DND-41 (cell line): ENCODE results near the gene PTPRO.

Source experiments
- ATAC-seq: fragments of 200-7000 bp; cut with Tn5 transposase; 3 replicates; pipeline ENCODE4 v1.9.1; 2021; ENCODE audit warnings: low read depth; ENCODE audit not compliant: insufficient read depth
- DNase-seq: peaks from one replicate; pipeline ENCODE4 v3.0.0-alpha.2; 2020
- H2AFZ ChIP-seq: 2 replicates; pipeline ENCODE4 v1.6.0; 2012; ENCODE audit warnings: low read depth, low read length
- H3K27ac ChIP-seq: 2 replicates; pipeline ENCODE4 v1.5.1; 2012; ENCODE audit warnings: low read length, inconsistent platforms
- H3K27me3 ChIP-seq: fragments of 200-600 bp; sonication (generic); 2 replicates; pipeline ENCODE4 v1.6.0; 2012; ENCODE audit warnings: low read length, mild to moderate bottlenecking, inconsistent platforms; ENCODE audit not compliant: insufficient read depth, poor library complexity
- H3K36me3 ChIP-seq: 2 replicates; pipeline ENCODE4 v1.5.1; 2012; ENCODE audit warnings: low read length, inconsistent platforms; ENCODE audit not compliant: insufficient read depth
- H3K4me1 ChIP-seq: 2 replicates; pipeline ENCODE4 v1.5.1; 2012; ENCODE audit warnings: mild to moderate bottlenecking, low read length; ENCODE audit not compliant: insufficient read depth
- H3K4me2 ChIP-seq: 2 replicates; pipeline ENCODE4 v1.6.0; 2012; ENCODE audit warnings: mild to moderate bottlenecking, moderate library complexity, low read length, inconsistent platforms; ENCODE audit not compliant: insufficient read depth
- H3K4me3 ChIP-seq, 2 experiments: fragments of 200-600 bp in 1 of 2; shearing (Covaris generic) in 1 of 2; 2 replicates each; pipeline ENCODE4 v1.5.1; 2012 to 2016; ENCODE audit warnings: inconsistent platforms in 2 of 2, low read length in 2 of 2, mild to moderate bottlenecking in 2 of 2, low read depth in 1 of 2, moderate library complexity in 1 of 2
- H3K79me2 ChIP-seq: 2 replicates; pipeline ENCODE4 v1.6.0; 2012; ENCODE audit warnings: low read length, inconsistent platforms; ENCODE audit not compliant: insufficient read depth
- H3K9ac ChIP-seq: 2 replicates; pipeline ENCODE4 v1.6.0; 2012; ENCODE audit warnings: low read depth, mild to moderate bottlenecking, inconsistent platforms, low read length, moderate library complexity
- H3K9me3 ChIP-seq: 2 replicates; pipeline ENCODE4 v1.5.1; 2012; ENCODE audit warnings: low read length, moderate library complexity, mild to moderate bottlenecking, inconsistent platforms; ENCODE audit not compliant: insufficient read depth, severe bottlenecking
- H4K20me1 ChIP-seq: 2 replicates; pipeline ENCODE4 v1.6.0; 2012; ENCODE audit warnings: low read length; ENCODE audit not compliant: insufficient read depth
- CTCF ChIP-seq: IDR thresholded peaks from 2 replicates; pipeline ENCODE4 v1.5.1; 2012; ENCODE audit warnings: borderline replicate concordance, low read length, moderate library complexity, mild to moderate bottlenecking; ENCODE audit not compliant: poor library complexity, severe bottlenecking; ENCODE audit errors: extremely low read depth
- EZH2 ChIP-seq: IDR thresholded peaks from 3 replicates; pipeline ENCODE4 v1.6.1; 2012; ENCODE audit warnings: borderline replicate concordance, low read depth, mild to moderate bottlenecking, moderate library complexity, low read length, inconsistent platforms; ENCODE audit not compliant: severe bottlenecking

The PTPRO gene

GRCh38 chr12:15336768-15337553, 14.7 kb downstream of the PTPRO start:
- Histone ChIP-seq H3K36me3 (no peaks in the 10 kb centered on the region), H2AFZ (no peak overlapping the region), H3K27me3 (peaks cover 11% of the 10 kb centered on the region), H3K4me3 (no peak overlapping the region), H3K4me1 (no peaks in the 10 kb centered on the region), H3K9ac (no peak overlapping the region), H3K27ac (no peak overlapping the region), H4K20me1 (no peaks in the 10 kb centered on the region), H3K4me2 (no peak overlapping the region), H3K9me3 (no peaks in the 10 kb centered on the region), H3K79me2 (no peaks in the 10 kb centered on the region)
- ATAC-seq (no peak), DNase-seq (no peak)
- TF ChIP-seq CTCF = no peak
- no peak for TF ChIP-seq EZH2

- no peaks in the 10 kb centered on the region for H3K36me3 ChIP-seq
- no peaks in the 10 kb centered on the region for H3K9me3 ChIP-seq
- H2AFZ ChIP-seq = no peak overlapping the region
- no peak overlapping the region for H3K27ac ChIP-seq
- DNase-seq (no peak), ATAC-seq (no peak)
- H3K27me3 ChIP-seq = peaks cover 11% of the 10 kb centered on the region
- no peak for TF ChIP-seq CTCF
- TF ChIP-seq EZH2 = no peak
- H3K4me1 ChIP-seq = no peaks in the 10 kb centered on the region
- no peak overlapping the region for H3K9ac ChIP-seq
- no peaks in the 10 kb centered on the region for H3K79me2 ChIP-seq
- no peaks in the 10 kb centered on the region for H4K20me1 ChIP-seq
- no peak overlapping the region for H3K4me2 ChIP-seq
- H3K4me3 ChIP-seq = no peak overlapping the region
Measured at GRCh38 chr12:15341371-15341770, 19.1 kb downstream of the PTPRO start.

GRCh38 chr12:15344561-15344960, 22.3 kb downstream of the PTPRO start:
- no peaks in the 10 kb centered on the region for H3K36me3 ChIP-seq
- no peak overlapping the region for H3K9ac ChIP-seq
- no peaks in the 10 kb centered on the region for H3K9me3 ChIP-seq
- H4K20me1 ChIP-seq = no peaks in the 10 kb centered on the region
- H3K79me2 ChIP-seq = no peaks in the 10 kb centered on the region
- no peak overlapping the region for H3K27ac ChIP-seq
- no peak for ATAC-seq
- H2AFZ ChIP-seq = no peak overlapping the region
- H3K4me1 ChIP-seq = no peaks in the 10 kb centered on the region
- no peak for DNase-seq
- H3K4me2 ChIP-seq = no peak overlapping the region
- TF ChIP-seq CTCF (no peak), EZH2 (no peak)
- no peak overlapping the region for H3K4me3 ChIP-seq
- H3K27me3 ChIP-seq = peaks cover 6% of the 10 kb centered on the region
